ENCODE measurements around the gene TMC8.
"Not testable (repeated sequence)": the region's sequence is repeated elsewhere in the genome, so short reads cannot be mapped to it uniquely, and the experiment has no call there.

The TMC8 gene, protein sequence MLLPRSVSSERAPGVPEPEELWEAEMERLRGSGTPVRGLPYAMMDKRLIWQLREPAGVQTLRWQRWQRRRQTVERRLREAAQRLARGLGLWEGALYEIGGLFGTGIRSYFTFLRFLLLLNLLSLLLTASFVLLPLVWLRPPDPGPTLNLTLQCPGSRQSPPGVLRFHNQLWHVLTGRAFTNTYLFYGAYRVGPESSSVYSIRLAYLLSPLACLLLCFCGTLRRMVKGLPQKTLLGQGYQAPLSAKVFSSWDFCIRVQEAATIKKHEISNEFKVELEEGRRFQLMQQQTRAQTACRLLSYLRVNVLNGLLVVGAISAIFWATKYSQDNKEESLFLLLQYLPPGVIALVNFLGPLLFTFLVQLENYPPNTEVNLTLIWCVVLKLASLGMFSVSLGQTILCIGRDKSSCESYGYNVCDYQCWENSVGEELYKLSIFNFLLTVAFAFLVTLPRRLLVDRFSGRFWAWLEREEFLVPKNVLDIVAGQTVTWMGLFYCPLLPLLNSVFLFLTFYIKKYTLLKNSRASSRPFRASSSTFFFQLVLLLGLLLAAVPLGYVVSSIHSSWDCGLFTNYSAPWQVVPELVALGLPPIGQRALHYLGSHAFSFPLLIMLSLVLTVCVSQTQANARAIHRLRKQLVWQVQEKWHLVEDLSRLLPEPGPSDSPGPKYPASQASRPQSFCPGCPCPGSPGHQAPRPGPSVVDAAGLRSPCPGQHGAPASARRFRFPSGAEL

DNA sequence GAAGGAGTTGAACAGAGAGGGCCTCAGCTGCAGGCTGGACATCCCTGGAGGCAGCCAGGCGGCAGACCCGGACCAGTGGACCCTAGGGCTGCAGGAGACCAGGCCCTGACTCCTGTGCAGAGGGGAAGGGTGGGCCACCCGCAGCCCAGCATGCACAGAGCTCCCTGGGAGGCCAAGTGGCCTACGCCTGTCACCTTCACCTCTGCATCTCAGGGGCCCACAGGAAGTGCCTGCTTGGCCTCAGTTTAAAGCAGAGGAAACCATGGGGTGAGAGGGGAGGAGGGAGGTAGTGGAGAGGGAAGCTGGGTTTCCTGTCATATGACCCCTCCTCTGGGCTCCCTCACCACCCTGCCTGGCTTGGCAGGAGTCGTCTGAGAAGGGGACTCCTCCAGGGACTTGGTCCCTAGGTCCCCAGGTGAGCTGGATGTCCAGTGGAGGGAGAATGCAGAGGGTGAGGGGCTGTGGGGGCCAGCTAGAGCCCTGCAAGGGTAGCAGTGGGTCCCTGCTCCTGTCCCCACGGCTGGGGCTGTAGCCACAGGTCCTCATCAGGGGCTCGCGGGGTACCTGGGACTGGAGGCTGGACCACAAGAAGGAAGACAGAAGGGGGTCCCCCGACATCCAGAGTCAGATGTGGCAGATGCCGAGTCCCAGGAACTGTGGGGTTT is at the start of gene TMC8:
Gene TMC8 (plus strand): TSS at position 335 of the 665 bp plus-strand sequence. CDS start 818 bp downstream, outside the sequence.
- peak in 6 of 42 donors; percentile 35 to 69 (median 56) for DNase-seq
- intact Hi-C loops (cut with DNase I): no loop called here

DNA sequence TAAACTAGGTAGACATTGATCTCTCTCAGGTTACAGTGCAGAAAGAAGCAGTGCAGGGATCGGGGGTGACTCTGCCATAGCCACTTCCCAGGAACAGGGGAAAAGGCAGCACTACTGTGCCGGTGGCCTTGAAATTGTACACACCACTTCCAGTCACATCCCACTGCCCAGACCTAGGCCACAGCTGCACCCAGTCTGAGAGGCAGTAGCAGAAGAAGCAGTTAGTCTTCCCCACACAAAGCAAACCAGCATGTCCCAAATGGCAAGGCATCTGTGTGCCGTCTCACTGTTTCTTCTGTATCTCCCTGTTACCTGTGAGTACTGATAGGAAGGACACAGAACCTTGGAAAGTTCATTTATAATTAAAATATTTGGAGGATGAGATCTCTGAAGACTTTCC is 49.0 kb upstream of the TMC8 start:
- peak in 1 of 42 donors; percentile 34 for DNase-seq
- intact Hi-C loops (cut with DNase I): no loop called here

DNA sequence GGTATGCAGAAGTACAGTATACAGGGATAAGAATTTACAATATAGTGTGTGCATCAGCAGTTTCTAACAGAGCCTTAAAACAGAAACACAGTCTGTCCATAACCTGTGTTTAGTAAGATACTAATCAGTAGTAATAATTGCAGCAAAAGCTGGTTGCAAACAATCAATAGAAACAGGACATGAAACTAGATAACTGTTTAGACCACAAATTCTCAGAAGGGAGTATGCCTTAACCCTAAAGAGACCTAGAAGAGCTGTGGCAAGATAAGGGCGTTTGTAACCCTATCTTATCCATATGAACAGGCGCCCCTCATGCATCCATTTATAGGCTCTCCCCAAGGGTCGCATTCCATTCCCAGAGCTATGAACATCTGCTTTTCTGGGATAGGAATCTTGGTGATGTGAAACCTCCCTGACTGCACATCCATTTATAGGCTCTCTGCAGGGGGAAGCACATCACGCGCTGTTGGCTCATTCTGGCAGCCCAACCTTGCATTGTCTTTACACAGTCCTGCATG is 48.2 kb upstream of the TMC8 start:
- peak in 24 of 42 donors; percentile 23 to 85 (median 54) for DNase-seq
- intact Hi-C loops (cut with DNase I): not testable (repeated sequence)

DNA sequence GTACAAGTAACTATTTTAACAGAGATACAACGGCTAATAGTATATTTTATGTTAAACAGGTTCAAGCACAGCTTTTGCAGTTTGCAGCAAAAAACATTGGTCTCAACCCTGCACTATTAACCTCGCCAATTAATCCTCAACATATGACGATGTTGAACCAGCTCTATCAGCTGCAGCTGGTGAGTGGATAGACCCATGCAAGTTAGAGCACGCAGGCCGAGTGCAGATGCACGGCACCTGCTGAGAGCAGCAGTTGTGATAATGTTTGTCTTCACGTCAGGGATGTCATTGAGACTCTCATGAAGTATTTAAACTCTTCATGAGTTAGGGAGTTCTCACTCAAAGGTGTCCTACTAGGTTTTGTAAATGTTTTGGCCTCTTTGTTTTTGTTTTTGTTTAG is 47.6 kb upstream of the TMC8 start:
- intact Hi-C loops (cut with DNase I): no loop called here
- DNase-seq: no peak

DNA sequence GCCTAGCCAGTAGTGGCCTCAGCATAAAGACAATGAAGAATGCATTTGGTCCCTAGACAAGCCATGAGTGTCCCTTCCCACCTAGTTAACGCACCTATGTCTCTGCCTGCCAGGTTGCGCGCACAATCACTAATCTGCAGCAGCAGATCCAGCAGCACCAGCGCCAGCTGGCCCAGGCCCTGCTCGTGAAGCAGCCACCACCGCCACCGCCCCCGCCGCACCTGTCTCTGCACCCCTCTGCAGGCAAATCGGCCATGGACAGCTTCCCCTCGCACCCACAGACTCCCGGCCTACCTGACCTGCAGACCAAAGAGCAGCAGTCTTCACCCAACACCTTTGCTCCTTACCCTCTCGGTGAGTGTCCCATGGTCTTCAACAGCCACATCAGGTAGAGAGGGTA is 43.8 kb upstream of the TMC8 start:
- no peak for DNase-seq
- intact Hi-C loops (cut with DNase I): no loop called here

DNA sequence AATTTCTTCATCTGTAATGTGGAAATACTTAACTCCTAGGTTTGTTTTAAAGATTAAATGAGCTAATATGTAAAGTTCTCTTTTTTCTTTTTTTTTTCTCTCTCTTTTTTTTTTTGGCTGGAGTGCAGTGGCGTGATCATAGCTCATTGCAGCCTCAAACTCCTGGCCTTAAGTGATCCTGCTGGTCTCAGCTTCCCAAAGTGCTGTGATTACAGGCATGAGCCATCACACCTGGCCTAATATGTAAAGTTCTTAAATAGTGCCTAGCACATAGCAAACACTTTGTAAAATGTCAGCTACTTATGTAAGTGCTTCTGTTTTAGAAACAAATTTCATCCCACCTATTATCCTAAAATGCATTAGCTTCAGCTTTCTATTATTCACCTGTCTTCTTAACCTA is 42.0 kb upstream of the TMC8 start:
- intact Hi-C loops (cut with DNase I): no loop called here
- DNase-seq: no peak

DNA sequence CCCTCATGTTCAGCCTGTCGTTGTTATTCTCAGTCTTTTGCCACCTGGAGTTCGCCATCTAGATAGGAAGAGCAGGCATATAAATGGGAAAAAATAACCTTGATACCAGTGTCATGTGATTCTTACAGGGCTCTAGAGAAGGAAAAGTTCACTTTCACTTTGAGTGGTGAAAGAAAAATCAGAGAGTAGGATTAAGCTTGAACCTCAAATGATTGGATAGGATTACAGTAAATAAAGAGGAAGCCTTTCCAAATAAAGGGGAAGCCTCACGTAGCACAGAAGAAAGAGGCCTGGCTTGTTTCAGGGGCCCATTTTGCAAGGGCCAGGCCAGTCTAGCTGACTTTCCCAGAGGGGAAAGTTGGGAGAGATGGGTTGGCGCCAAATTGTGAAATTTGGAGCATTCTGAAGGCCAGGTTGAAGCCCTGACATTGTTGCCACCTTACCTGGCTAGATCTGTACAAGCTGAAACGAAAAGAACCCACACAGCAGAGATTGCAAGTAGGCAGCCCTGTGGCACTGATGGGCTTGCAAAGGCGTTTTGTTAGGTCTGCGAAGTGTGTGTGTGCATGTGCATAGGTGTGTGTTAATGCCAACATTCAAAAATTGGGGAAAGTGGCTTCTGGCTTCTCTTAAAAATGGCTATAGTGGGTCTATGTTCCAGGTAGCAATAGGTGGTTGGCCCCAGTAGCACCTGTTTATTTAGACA is 40.8 kb upstream of the TMC8 start:
- intact Hi-C loops (cut with DNase I): no loop called here

DNA sequence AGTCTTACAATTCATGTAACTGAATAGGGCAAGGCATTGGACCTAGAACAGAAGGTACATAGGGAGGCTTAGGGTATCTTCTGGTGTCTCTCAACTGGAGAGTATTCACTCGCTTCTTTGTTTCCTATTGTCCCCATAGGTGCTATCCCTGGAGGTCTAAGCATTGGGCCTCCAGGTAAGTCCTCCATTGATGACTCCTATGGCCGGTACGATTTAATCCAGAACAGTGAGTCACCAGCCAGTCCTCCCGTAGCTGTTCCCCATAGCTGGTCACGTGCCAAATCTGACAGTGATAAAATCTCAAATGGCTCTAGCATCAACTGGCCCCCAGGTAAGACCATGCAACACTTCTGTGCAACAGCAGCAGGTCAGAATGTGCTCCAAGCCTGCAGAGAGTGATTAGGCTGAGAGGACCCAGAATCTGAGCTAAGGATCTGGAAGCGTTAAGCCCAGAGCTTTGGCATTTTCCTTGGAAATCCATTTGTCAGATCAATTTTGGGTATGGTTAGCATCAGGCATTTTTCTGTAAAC is 37.7 kb upstream of the TMC8 start:
- no peak for DNase-seq
- intact Hi-C loops (cut with DNase I): no loop called here

More for the DNA sequence above, 40.8 kb upstream of the TMC8 start:
- peak in 6 of 42 donors; percentile 55 to 69 (median 56) for DNase-seq

DNA sequence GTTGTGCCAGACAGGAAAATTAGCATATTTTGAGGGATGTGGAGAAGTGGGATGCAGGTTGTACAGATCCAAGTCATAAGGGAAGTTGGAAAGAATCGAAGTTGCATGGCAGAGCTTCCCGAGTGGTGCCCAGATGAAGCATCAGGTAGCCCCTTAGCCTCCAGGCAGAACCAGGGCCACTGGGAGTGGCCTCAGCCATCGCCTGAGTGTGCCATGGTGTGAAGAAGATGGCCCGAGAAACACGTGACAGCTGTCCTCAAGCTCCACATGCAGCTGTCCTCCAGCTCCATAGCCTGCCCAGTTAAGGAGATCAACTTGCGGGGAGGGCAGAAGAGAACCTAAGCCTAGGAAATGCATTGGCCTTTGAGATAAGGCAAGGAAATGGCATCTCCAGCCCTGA is 35.5 kb upstream of the TMC8 start:
- intact Hi-C loops (cut with DNase I): no loop called here
- peak in 2 of 42 donors; percentile 2 to 22 for DNase-seq

DNA sequence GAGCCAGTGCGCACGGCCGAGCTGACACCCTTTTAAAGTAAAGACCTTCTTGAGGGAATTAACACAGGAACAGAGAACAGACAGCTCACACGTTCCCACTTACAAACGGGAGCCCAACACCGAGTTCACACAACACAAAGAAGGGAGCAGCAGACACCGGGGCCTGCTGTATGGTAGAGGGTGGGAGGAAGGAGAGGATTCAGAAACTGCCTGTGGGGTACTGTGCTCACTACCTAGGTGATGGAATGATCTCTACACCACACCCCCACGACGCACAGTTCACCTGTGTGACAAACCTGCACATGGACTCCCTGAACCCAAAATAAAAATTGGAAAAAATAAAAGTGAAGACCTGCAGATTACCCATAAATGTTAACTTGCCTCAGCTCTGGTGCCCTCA is 34.5 kb upstream of the TMC8 start:
- intact Hi-C loops (cut with DNase I): no loop called here
- peak in 5 of 42 donors; percentile 42 to 62 (median 52) for DNase-seq

DNA sequence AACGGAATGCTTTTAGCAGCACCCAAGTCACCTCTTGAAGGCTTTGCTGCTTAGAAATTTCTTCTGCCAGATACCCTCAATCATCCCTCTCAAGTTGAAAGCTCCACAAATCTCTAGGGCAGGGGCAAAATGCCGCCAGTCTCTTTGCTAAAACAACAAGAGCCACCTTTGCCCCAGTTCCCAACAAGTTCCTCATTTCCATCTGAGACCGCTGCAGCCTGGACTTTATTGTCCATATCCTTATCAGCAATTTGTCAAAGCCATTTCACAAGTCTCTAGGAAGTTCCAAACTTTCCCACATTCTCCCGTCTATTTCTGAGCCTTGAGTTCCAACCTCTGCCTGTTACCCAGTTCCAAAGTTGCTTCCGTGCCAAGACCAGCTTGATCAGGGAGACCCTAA is 29.5 kb upstream of the TMC8 start:
- intact Hi-C loops (cut with DNase I): no loop called here
- DNase-seq: peak in 1 of 42 donors; percentile 10

DNA sequence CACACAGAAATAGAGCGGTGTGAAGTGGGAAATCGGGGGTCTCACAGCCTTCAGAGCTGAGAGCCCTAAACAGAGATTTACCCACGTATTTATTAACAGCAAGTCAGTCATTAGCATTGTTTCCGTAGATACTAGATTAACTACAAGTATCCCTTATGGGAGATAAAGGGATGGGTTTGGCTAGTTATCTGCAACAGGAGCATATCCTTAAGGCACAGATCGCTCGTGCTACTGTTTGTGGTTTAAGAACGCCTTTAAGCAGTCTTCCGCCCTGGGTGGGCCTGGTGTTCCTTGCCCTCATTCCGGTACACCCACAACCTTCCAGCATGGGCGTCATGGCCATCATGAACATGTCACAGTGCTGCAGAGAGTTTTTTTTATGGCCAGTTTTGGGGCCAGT is 29.0 kb upstream of the TMC8 start:
- DNase-seq: no peak
- intact Hi-C loops (cut with DNase I): no loop called here

DNA sequence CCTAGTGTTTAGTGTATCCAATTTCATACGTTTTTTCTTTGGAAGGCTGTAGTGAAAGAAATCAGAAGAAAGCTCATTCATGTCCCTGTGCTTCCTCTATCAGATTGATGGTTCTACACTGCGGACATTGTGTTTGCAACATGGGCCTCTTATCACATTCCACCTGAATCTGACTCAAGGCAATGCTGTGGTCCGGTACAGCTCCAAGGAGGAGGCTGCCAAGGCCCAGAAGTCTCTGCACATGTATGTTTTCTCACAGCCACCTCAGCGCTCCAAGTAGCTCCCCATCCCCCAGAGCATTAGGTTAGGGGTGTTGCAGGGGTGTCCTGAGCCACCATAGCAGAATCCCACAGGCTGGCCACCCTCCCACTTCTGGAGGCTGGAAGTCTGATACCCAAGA is 27.3 kb upstream of the TMC8 start:
- peak in 2 of 42 donors; percentile 3 to 11 for DNase-seq
- intact Hi-C loops (cut with DNase I): no loop called here

DNA sequence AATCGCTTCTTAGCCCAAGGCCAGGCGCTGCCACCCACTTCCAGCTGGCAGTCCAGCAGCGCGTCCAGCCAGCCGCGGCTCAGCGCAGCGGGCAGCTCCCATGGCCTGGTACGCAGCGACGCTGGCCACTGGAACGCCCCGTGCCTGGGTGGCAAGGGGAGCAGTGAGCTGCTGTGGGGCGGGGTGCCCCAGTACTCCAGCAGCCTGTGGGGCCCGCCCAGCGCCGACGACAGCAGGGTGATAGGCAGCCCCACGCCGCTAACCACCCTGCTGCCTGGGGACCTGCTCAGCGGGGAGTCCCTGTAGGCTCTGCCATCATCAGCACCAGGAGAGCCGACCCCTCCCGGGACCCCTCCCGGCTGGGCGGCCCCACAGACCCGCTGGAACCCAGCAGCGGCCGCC is 26.0 kb upstream of the TMC8 start:
- intact Hi-C loops (cut with DNase I): no loop called here
- no peak for DNase-seq

DNA sequence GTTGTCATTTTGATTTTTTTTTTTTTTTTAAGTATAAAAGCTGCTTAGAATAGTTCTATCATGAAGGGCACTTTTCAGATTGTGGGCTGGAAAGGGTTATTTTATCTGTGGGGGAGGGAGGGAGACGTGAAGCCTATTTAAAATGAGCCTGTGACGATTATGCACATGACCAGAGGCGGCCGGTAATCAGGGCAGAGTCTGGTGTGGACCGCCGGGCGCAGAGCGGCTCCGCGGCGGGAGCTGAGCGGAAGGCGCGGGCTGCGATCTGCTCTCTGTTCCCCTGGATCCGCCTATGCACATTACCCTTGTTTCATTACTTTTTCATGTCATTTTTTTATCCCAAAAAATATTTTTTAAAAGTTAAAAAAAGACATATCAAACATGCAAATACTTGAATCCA is 25.5 kb upstream of the TMC8 start:
- intact Hi-C loops (cut with DNase I): no loop called here
- DNase-seq: no peak

DNA sequence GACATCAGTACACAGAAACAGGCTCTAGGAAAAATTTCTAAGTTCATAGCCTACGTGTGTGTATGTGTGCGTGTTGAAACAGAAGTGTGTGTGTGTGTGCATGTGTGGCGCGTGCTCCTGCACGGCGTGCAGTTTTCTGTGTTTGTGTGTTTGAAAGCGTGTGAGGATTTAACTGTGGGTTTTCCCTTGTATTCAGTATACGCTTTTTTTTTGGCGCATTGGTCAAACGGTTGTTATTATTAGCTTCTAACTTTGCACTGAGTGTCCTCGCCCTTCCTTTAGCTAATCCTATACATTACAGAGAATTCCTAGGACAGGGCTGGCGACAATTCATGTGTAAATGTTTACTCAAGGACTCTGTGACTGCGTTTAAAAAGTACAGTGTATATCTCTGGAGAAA is 25.0 kb upstream of the TMC8 start:
- DNase-seq: no peak
- intact Hi-C loops (cut with DNase I): no loop called here

DNA sequence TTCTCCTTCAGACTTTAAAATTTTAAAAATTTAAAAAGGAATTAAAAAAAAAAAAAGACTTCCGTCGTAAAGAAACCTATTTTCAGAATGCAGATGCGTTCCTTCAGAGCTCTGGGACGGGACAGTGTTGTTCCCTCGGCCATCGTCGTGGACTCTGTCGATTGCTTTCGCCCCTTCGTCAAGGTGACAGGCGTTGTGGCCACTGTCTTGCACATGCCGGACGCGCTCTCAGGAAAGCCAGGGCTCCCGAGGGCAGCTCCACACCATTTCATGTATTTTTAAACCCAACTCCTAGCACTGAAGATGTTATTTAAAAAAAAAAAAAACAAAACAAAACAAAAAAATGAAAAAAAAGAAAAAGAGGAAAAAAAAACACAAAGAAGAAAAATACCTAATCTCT is 24.4 kb upstream of the TMC8 start:
- intact Hi-C loops (cut with DNase I): no loop called here
- DNase-seq: peak in 1 of 42 donors; percentile 12

DNA sequence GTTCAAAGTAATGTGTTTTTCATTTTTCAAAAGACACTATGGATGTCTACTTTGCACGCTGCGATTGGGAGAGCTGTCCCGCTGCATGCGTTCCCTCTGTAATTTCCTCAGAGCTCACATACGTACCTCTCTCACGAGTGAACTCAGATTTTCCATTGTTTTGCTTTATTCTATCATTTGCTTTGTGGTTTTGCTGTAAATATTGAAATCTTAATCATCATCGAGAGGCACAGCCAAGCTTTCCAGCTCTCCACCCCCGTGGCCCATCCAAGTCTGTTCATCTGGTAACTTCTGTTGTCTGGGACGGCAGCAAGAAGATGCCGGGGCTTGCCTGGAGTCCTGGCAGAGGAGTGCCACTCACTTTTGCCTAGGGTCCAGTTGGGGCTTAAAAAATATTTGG is 23.1 kb upstream of the TMC8 start:
- peak in 1 of 42 donors; percentile 33 for DNase-seq
- intact Hi-C loops (cut with DNase I): no loop called here
